Embryonic facial prominence (tissue), 1 donor: ENCODE data around the gene IP6K1.
"Not testable (repeated sequence)": the region's sequence is repeated elsewhere in the genome, so short reads cannot be mapped to it uniquely, and the experiment has no call there.

ENCODE experiments used
- DNase-seq: peaks from one replicate; pipeline ENCODE4 v3.0.0-alpha.2; 2016; ENCODE audit errors: extremely low spot score

Gene IP6K1

GRCh38 chr3:49794431-49794830 is 8.1 kb upstream of the IP6K1 start:
- no peak for DNase-seq

- DNase-seq: no peak
These were observed 7.2 kb upstream of the IP6K1 start for GRCh38 chr3:49793486-49794085.

DNA sequence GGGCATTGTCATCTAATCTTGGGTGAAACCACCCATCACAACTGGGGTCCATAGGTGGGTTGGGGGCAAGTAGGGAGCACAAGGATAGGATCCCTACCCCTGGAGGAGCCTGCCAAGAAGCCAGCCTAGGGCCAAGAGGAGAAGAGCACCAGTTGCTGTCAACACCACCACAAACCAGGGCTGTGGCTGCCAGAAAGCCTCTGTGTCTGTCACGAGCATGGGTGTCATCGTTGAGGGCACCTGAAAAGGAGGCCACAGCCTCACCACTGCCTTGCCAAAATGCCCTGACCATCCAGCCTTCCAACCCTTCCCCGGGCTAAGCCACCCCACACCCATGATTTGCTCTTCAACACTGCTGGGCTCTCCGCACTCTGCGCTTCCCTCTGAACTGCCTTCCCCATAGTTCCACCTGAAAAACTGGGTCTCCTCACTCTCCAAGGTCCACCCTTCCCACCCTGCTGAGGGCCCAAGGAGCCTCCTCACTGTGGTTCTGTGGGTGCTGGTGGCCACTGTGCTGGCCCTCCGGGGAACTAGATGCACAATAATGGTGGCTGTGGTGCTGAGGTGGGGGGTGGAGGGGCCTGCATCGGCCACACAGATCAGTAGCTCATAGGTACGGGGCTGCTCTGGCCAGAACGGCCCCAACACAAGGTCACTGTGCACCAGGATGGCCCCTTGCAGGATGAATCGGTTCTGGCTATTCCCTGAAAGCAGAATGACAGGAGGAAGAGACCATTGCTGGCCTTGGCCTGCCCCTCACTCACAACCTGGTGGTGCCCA is 6.2 kb upstream of the IP6K1 start:
- DNase-seq: no peak

DNA sequence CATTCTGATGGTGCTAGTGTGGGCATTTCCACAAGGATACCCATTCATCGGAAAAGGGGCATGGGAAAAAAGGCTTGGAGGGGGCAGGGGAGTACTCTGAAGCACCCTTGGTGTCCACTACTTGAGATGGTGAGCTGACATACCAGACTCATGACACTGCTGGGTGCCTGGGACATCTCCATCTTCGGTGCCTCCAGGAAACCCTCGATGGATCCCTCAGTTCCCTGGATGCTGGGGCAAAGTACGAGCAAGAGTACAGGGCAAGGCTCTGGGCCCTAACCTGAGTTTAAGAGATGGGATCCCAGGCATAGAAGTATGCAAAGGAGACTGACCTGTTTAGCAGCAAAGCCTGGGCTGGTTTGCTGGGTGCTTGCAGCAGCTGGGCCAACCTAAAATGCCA is 5.2 kb upstream of the IP6K1 start:
- DNase-seq: no peak

GRCh38 chr3:49790626-49791411 is 4.5 kb upstream of the IP6K1 start:
- DNase-seq: no peak

- DNase-seq: no peak
These were observed 1.7 kb upstream of the IP6K1 start for GRCh38 chr3:49788056-49788455.

DNA sequence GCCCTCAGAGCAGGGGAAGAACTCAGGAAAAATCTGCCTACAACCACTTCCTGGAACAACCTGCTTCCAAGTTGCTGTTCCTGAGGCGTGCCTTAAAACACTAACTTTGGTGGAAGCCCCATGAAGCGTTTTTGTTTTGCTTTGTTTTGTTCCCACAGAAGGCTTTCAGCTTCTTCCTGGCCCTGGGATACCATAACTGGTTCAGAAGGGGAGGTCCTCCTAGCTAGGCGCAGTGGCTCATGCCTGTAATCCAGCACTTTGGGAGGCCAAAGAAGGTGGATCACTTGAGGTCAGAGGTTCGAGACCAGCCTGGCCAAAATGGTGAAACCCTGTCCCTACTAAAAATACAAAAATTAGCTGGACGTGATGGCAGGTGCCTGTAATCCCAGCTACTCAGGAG is 1.2 kb upstream of the IP6K1 start:
- no peak for DNase-seq

DNA sequence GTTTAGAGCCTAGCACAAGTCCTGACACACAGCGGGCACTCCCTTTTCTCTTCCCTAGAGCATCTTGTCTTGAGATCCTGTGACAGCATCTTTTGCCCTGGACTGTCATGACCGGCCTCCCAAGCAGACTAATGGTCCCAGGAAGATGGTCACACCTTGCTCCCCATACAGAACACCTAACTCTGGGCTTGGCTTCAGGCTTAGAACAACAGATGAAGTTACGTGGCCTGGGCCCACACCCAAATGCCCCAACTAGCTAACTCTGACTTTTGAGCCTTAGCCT is 781 bp upstream of the IP6K1 start:
- DNase-seq: no peak

- no peak for DNase-seq
These were observed 581 bp downstream of the IP6K1 start for GRCh38 chr3:49785565-49786356.

DNA sequence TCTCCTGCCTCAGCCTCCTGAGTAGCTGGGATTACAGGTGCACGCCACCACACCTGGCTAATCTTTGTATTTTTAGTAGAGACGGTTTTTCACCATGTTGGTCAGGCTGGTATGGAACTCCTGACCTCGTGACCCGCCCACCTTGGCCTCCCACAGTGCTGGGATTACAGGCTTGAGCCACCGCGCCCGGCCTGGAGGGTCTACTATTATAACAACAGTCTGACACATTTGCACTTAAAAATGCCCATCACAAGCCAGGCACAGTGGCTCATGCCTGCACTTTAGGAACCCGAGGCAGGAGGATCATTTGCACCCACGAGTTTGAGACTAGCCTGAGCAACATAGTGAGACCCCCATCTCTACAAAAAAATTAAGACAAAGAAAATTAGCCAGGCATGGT is 4.1 kb downstream of the IP6K1 start:
- DNase-seq: not testable (repeated sequence)

GRCh38 chr3:49781415-49782199 is 4.7 kb downstream of the IP6K1 start:
- DNase-seq: no peak

DNA sequence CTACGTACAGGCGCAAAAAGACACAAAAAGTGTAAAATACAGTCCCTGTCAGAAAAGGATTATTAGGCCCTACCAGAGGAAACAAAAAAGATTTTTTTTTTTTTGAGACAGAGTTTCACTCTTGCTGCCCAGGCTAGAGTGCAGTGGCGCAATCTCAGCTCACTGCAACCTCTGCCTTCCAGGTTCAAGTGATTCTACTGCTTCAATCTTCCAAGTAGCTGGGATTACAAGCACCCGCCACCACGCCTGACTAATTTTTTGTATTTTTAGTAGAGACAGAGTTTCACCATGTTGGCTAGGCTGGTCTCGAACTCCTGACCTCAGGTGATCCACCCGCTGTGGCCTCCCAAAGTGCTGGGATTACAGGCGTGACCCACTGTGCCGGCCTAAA is 5.4 kb downstream of the IP6K1 start:
- DNase-seq: not testable (repeated sequence)

DNA sequence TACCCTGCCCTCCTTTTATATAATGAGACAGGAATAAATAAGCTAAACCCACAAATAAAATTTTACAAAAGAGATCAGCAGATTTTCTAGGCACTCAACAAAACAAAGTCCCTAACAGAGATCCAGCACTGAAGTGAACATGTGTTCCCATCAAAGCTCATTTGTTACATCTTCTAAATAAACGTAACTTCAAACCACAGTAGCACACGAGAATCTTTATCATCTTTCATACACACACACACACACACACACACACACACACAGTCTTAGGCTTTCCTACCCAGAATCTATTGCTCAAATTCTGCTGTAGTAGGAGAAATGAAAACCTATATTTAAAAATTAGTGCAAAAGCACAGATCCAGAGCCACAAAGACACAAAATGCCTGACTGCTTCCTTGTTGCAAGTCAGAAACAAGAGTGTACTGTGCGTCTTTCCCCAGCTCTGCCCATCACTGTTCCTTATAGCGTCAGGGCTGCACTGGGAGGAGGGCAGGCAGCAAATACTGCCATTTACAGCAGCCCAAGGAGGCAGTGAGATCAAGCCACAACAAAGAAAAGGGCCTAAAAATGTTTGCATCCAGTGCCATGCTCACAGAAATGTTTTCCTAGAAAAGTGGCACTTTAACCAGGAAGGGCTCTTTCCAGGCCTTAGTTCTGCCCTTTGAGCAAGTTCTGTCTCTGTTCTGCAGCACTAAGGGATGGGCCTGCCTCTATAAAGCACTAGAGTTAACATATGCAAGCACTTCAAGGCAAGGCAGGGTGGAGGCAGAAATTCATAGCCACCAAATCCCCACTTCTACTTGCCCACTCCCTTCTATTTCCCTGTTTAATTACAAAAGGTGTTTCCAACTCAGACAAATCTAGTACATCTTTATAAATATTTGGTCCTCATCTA is 6.0 kb downstream of the IP6K1 start:
- no peak for DNase-seq

GRCh38 chr3:49779358-49780079 is 6.8 kb downstream of the IP6K1 start:
- no peak for DNase-seq

- not testable (repeated sequence) for DNase-seq
These were observed 10.2 kb downstream of the IP6K1 start for GRCh38 chr3:49776101-49776500.

DNA sequence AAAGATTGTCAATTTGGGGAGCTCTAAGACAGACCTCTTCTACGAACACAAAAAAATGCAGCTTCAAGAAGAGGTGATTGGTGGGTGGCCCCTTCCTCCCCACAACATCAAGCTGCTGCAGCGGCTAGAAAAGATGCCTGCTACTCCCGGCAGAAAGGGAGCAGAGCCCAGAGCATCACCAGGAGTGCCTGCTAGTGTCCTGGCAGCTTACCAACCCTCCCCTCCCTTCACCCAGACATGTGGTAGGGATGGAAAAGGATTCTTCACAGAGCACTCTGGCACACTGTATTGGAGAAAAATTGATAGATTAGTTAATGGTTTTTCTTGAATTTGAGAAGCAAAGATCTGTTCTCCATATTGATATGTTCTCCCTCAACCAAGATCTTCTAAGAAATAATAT is 10.8 kb downstream of the IP6K1 start:
- DNase-seq: no peak

DNA sequence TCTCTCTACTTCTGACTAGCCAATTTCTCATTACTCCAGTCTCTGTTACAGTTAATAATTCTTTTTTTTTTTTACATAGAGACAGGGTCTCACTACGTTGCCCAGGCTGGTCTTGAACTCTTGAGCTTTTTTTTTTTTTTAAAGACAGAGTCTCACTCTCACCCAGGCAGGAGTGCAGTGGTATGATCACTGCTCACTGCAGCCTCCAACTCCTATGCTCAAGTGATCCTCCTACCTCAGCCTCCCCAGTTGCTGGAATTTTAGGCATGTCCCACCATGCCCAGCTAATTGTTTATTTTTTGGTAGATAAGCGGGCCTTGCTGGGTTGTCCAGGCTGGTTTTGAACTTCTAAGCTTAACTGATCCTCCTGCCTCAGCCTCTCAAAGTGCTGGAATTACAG is 13.6 kb downstream of the IP6K1 start:
- DNase-seq: no peak

GRCh38 chr3:49771340-49771938 is 14.9 kb downstream of the IP6K1 start:
- no peak for DNase-seq

- DNase-seq: no peak
These were observed 16.4 kb downstream of the IP6K1 start for GRCh38 chr3:49769926-49770325.
